ENCODE results near the gene DGCR8.

DGCR8 gene

GRCh38 chr22:20160041-20160440, 80.0 kb downstream of the DGCR8 start:
- DNase-seq (ENCODE audit: low read depth, low spot score), result no peak
- H3K4me3 ChIP-seq (ENCODE audit: low read depth, low read length), result no peak overlapping the region
- TF ChIP-seq CTCF (IDR thresholded peaks at IDR 0.05; ENCODE audit: low read depth, low read length), result no peak
- in situ Hi-C loops (cut with HindIII; ENCODE audit: low sequenced_read_pairs), result no loop called here

Data from astrocyte of the spinal cord (primary cell).